22Rv1 (cell line): ENCODE data around the gene TIPIN.
A peak's percentile ranks its signal among the peaks of the same experiment; 100 is the strongest.

ENCODE experiments used
- H3K27ac ChIP-seq: fragments of 450-650 bp; 2 replicates; pipeline ENCODE4 v1.5.1; 2017
- CTCF ChIP-seq: fragments of 450-650 bp; IDR thresholded peaks from 2 replicates; pipeline ENCODE4 v1.5.1; 2017; ENCODE audit warnings: mild to moderate bottlenecking
- ZFX ChIP-seq: fragments of 450-650 bp; IDR thresholded peaks from 2 replicates; pipeline ENCODE4 v1.6.1; 2017; ENCODE audit warnings: antibody characterized with exemption, borderline replicate concordance

TIPIN gene

GRCh38 chr15:66356359-66357236 lies at the start of gene TIPIN:
TIPIN (minus strand) TSS chr15:66356685; CDS start chr15:66352947, 3,738 bp downstream.
- no peak for TF ChIP-seq ZFX
- TF ChIP-seq CTCF: no peak
- H3K27ac ChIP-seq: peak within 1 kb of the TSS; percentile 79

- TF ChIP-seq ZFX (no peak), CTCF (no peak)
- H3K27ac ChIP-seq: no peak overlapping the region
These were observed 49.1 kb upstream of the TIPIN start for GRCh38 chr15:66405615-66406014.

GRCh38 chr15:66405007-66405406 lies 48.5 kb upstream of the TIPIN start:
- H3K27ac ChIP-seq: no peak overlapping the region
- TF ChIP-seq ZFX (no peak), CTCF (no peak)

GRCh38 chr15:66404532-66404931 lies 48.0 kb upstream of the TIPIN start:
- no peak overlapping the region for H3K27ac ChIP-seq
- no peak for TF ChIP-seq ZFX
- no peak for TF ChIP-seq CTCF

- H3K27ac ChIP-seq: no peak overlapping the region
These were observed 47.6 kb upstream of the TIPIN start for GRCh38 chr15:66404122-66404521.

GRCh38 chr15:66403323-66403722 lies 46.8 kb upstream of the TIPIN start:
- no peak overlapping the region for H3K27ac ChIP-seq
- no peak for TF ChIP-seq CTCF

More at GRCh38 chr15:66404122-66404521, 47.6 kb upstream of the TIPIN start:
- TF ChIP-seq CTCF (no peak), ZFX (no peak)

GRCh38 chr15:66402761-66403284 lies 46.3 kb upstream of the TIPIN start:
- TF ChIP-seq CTCF (no peak), ZFX (no peak)
- no peak overlapping the region for H3K27ac ChIP-seq
